ENCODE measurements around the gene TOMM40. TPM values are rescaled to one million over a fixed set of nuclear protein-coding genes. Genes with fewer than 3 reads are reported as not detected.

Gene TOMM40
- total and polyA plus RNA-seq, 2 of the 13 experiments (the other 11 are each of a cell fraction or from before 2014, with no cell fraction given), result 72.0 to 110 TPM

DNA sequence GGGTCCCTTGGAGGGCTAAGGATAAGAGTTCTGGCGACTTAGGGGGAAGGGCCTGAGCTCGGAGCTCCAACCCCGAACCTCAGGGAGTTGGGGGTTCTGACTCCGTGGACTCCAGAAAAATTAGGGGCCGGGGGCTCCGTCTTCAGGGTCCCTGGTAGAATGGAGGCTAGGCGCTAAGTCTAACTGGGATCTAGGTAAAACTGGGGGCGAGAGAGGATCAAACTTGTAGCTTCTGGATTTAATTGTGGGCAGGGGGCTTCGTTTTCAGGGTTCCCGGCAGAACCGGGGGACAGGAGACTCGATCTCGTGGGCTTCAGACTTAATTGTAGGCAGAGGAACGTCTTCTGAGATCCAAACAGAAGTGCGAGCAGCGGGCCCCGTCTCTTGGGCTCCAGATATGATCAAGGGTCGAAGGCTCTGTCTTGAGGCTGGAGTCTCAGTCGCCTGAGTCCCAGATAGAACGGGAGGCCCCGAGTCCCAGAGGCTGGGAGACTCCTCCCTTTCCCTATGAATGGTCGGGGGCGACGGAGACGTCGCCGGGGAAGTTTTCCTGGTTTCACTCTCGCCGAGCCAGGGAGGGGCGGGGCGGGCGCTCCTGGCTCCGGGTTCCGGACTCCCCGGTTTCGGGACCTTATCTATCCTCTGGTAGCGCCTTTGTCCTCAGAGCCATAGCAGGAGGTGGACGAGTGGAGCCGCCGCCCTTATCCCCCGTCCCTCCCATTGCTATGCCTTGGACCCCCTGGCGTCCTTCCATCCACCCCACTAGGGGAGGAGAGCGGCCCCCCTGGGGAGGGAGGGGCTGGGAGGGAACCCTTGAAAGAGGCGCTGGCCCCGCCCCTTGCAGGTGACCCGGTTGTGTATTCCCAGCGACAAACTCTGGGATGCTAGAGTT, 43.7 kb upstream of the TOMM40 start (continued):
- TF ChIP-seq, protein P1, sequence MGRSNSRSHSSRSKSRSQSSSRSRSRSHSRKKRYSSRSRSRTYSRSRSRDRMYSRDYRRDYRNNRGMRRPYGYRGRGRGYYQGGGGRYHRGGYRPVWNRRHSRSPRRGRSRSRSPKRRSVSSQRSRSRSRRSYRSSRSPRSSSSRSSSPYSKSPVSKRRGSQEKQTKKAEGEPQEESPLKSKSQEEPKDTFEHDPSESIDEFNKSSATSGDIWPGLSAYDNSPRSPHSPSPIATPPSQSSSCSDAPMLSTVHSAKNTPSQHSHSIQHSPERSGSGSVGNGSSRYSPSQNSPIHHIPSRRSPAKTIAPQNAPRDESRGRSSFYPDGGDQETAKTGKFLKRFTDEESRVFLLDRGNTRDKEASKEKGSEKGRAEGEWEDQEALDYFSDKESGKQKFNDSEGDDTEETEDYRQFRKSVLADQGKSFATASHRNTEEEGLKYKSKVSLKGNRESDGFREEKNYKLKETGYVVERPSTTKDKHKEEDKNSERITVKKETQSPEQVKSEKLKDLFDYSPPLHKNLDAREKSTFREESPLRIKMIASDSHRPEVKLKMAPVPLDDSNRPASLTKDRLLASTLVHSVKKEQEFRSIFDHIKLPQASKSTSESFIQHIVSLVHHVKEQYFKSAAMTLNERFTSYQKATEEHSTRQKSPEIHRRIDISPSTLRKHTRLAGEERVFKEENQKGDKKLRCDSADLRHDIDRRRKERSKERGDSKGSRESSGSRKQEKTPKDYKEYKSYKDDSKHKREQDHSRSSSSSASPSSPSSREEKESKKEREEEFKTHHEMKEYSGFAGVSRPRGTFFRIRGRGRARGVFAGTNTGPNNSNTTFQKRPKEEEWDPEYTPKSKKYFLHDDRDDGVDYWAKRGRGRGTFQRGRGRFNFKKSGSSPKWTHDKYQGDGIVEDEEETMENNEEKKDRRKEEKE (IDR thresholded peaks at IDR 0.05), result no peak
- no peak for TF ChIP-seq JUNB (CRISPR knock-in tag; IDR thresholded peaks at IDR 0.05; ENCODE audit: borderline replicate concordance)
- TF ChIP-seq CBX2 (IDR thresholded peaks at IDR 0.05; ENCODE audit: low read depth, low read length), result no peak
- TF ChIP-seq CBX2 (CRISPR knock-in tag; IDR thresholded peaks at IDR 0.05; ENCODE audit: low read depth), result no peak
- TF ChIP-seq REXO4 (CRISPR knock-in tag; IDR thresholded peaks at IDR 0.05; ENCODE audit: borderline replicate concordance), result no peak
- TF ChIP-seq FIP1L1 (IDR thresholded peaks at IDR 0.05; ENCODE audit: borderline replicate concordance, insufficient read depth, low read depth, low read length), result no peak
- TF ChIP-seq NR2F1 (CRISPR knock-in tag; IDR thresholded peaks at IDR 0.05), result no peak
- no peak for TF ChIP-seq DNMT3B (CRISPR knock-in tag; conservative IDR thresholded peaks at IDR 0.05)
- TF ChIP-seq ZNF792 (CRISPR knock-in tag; IDR thresholded peaks at IDR 0.05), result 0 out of 2 replicates have a peak, but pooled peaks have one; percentile 14
- no peak for TF ChIP-seq SRSF9 (IDR thresholded peaks at IDR 0.05; ENCODE audit: borderline replicate concordance, insufficient read depth, low read depth, low read length, poor library complexity, severe bottlenecking)
- 0 out of 2 replicates have a peak, but pooled peaks have one; percentile 10 for TF ChIP-seq GATAD2A (CRISPR knock-in tag; IDR thresholded peaks at IDR 0.05)
- peak; percentile 5; the same call in 1 of the 2 replicates for TF ChIP-seq RXRB (CRISPR knock-in tag; IDR thresholded peaks at IDR 0.05; ENCODE audit: borderline replicate concordance)
- no peak for TF ChIP-seq ZNF562 (CRISPR knock-in tag; IDR thresholded peaks at IDR 0.05; ENCODE audit: borderline replicate concordance)

Data from HepG2 (cell line).